Neural progenitor cell (in vitro differentiated cells): ENCODE data around the gene PRIMPOL. TPM values are rescaled to one million over a fixed set of nuclear protein-coding genes. Genes with fewer than 3 reads are reported as not detected.
"Not testable (repeated sequence)": the region's sequence is repeated elsewhere in the genome, so short reads cannot be mapped to it uniquely, and the experiment has no call there.

Source experiments
- DNase-seq: peaks from one replicate; pipeline ENCODE4 v3.0.0-alpha.2; 2016; ENCODE audit warnings: low spot score
- H2AFZ ChIP-seq: fragments of 200-600 bp; sonication (generic); replicated peaks from 2 replicates; pipeline ENCODE4 v1.6.1; 2016; ENCODE audit warnings: antibody characterized with exemption
- H3F3A ChIP-seq: fragments of 200-600 bp; sonication (generic); 2 replicates; pipeline ENCODE4 v1.6.1; 2016; ENCODE audit warnings: antibody characterized with exemption, low read depth
- H3K27ac ChIP-seq: fragments of 200-600 bp; sonication (generic); 2 replicates; pipeline ENCODE4 v1.5.1; 2016; ENCODE audit warnings: mild to moderate bottlenecking
- H3K27me3 ChIP-seq: fragments of 200-600 bp; sonication (generic); 2 replicates; pipeline ENCODE4 v1.6.1; 2016; ENCODE audit warnings: mild to moderate bottlenecking, moderate library complexity
- H3K36me3 ChIP-seq: fragments of 200-600 bp; sonication (generic); 2 replicates; pipeline ENCODE4 v1.5.1; 2016
- H3K4me1 ChIP-seq: fragments of 200-600 bp; sonication (generic); 2 replicates; pipeline ENCODE4 v1.6.1; 2016; ENCODE audit warnings: mixed run types
- H3K4me2 ChIP-seq: fragments of 200-600 bp; sonication (generic); 2 replicates; pipeline ENCODE4 v1.6.1; 2016
- H3K4me3 ChIP-seq: fragments of 200-600 bp; sonication (generic); 2 replicates; pipeline ENCODE4 v1.5.1; 2016
- H3K79me2 ChIP-seq: fragments of 200-600 bp; sonication (generic); 2 replicates; pipeline ENCODE4 v1.6.1; 2016; ENCODE audit warnings: low read depth
- H3K9ac ChIP-seq: fragments of 200-600 bp; sonication (generic); 2 replicates; pipeline ENCODE4 v1.6.1; 2016
- H3K9me3 ChIP-seq: fragments of 200-600 bp; sonication (generic); 2 replicates; pipeline ENCODE4 v1.5.1; 2016; ENCODE audit warnings: low read depth
- H4K20me1 ChIP-seq: fragments of 200-600 bp; sonication (generic); 2 replicates; pipeline ENCODE4 v1.6.1; 2016; ENCODE audit warnings: low read depth
- H3K27ac Mint-ChIP-seq: 3 replicates; pipeline ENCODE4 v1.8.0; 2021; ENCODE audit warnings: mixed read lengths
- H3K27me3 Mint-ChIP-seq: 2 replicates; pipeline ENCODE4 v1.8.0; 2022; ENCODE audit warnings: low read depth, mild to moderate bottlenecking, inconsistent platforms, moderate library complexity, mixed read lengths; ENCODE audit not compliant: insufficient read depth
- H3K36me3 Mint-ChIP-seq: 3 replicates; pipeline ENCODE4 v1.8.0; 2021; ENCODE audit warnings: mixed read lengths
- H3K4me1 Mint-ChIP-seq: 3 replicates; pipeline ENCODE4 v1.8.0; 2021; ENCODE audit warnings: mixed read lengths
- H3K4me3 Mint-ChIP-seq: 3 replicates; pipeline ENCODE4 v1.8.0; 2021; ENCODE audit warnings: mild to moderate bottlenecking, moderate library complexity, mixed read lengths
- H3K9me3 Mint-ChIP-seq: 3 replicates; pipeline ENCODE4 v1.8.0; 2020; ENCODE audit warnings: mixed read lengths
- EZH2 ChIP-seq: fragments of 200-600 bp; sonication (generic); IDR thresholded peaks from 2 replicates; pipeline ENCODE4 v1.6.1; 2017; ENCODE audit warnings: antibody characterized with exemption, mild to moderate bottlenecking, moderate library complexity
- EZH2phosphoT487 ChIP-seq: fragments of 200-600 bp; sonication (generic); IDR thresholded peaks from 2 replicates; pipeline ENCODE4 v1.6.1; 2017; ENCODE audit warnings: antibody characterized with exemption
- total RNA-seq: library from RNA; depleted of rRNA; stranded (reverse); fragments of >200 nt; gene quantifications from 2 replicates; pipeline ENCODE4 v1.2.3, GENCODE V29; 2015; ENCODE audit warnings: low replicate concordance
- TF ChIP-seq, protein P1 (sequence below): fragments of 200-600 bp; sonication (generic); IDR thresholded peaks from 2 replicates; pipeline ENCODE4 v1.5.1; 2017; ENCODE audit warnings: antibody characterized with exemption, mild to moderate bottlenecking

Gene PRIMPOL
- total RNA-seq, 1 donor from 2014 or later, result 46.6 TPM

DNA sequence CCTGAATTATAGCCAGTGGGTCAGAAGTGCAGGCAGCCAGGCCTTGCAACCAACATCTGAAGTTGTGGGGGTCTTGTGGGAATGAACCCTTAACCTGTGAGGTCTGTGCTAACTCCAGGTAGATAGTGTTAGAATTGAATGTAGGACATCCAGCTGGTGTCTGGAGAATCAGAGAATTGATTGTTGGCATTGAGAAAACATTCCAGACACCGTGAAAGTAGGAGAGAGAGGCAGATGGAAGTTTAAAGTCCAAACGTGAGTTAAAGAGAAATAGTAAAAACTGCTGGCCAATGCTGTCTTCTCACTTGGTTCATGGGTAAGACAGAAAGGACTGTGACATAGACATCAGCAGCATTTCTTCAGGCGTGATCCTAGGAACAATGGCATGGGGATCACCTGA is 28.0 kb upstream of the PRIMPOL start:
- H4K20me1 ChIP-seq, result no peaks in the 10 kb centered on the region
- H3K79me2 ChIP-seq, result no peaks in the 10 kb centered on the region
- H3K4me1 ChIP-seq, result no peaks in the 10 kb centered on the region
- Mint-ChIP-seq H3K4me1 (peaks cover 27% of the 10 kb centered on the region), H3K27me3 (peaks cover 4% of the 10 kb centered on the region), H3K4me3 (no peak overlapping the region), H3K36me3 (peaks cover 25% of the 10 kb centered on the region), H3K27ac (no peak overlapping the region), H3K9me3 (peaks cover 5% of the 10 kb centered on the region)
- no peaks in the 10 kb centered on the region for H3F3A ChIP-seq
- H3K36me3 ChIP-seq, result no peaks in the 10 kb centered on the region
- no peak overlapping the region for H3K9ac ChIP-seq
- no peak overlapping the region for H3K4me2 ChIP-seq
- H3K9me3 ChIP-seq, result no peaks in the 10 kb centered on the region
- H3K27me3 ChIP-seq, result no peaks in the 10 kb centered on the region
- no peak overlapping the region for H3K27ac ChIP-seq
- no peak overlapping the region for H2AFZ ChIP-seq
- H3K4me3 ChIP-seq, result no peak overlapping the region
- TF ChIP-seq EZH2phosphoT487, result no peak
- DNase-seq, result no peak

DNA sequence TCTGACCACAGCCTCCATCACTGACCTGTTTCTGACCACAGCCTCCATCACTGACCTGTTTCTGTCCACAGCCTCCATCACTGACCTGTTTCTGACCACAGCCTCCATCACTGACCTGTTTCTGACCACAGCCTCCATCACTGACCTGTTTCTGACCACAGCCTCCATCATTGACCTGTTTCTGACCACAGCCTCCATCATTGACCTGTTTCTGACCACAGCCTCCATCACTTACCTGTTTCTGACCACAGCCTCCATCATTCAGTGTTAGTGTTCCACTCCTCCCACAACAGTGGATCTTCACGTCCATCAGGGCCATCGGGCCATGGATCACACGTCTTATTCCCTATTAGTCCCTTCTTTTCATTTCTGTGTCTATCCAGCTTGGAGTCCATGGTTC is 25.0 kb upstream of the PRIMPOL start:
- not testable (repeated sequence) for H3K4me3 ChIP-seq, H3K9me3 ChIP-seq, H3K9ac ChIP-seq, H3K4me3 Mint-ChIP-seq, H3K36me3 ChIP-seq, DNase-seq, H3K4me1 ChIP-seq, H3K27me3 ChIP-seq, H3F3A ChIP-seq, H3K27ac ChIP-seq, H3K79me2 ChIP-seq, H3K4me2 ChIP-seq, H3K27ac Mint-ChIP-seq, H3K27me3 Mint-ChIP-seq, H2AFZ ChIP-seq, H4K20me1 ChIP-seq
- peaks cover 10% of the 10 kb centered on the region for H3K9me3 Mint-ChIP-seq
- H3K36me3 Mint-ChIP-seq, result peaks cover 50% of the 10 kb centered on the region
- H3K4me1 Mint-ChIP-seq, result peaks cover 27% of the 10 kb centered on the region

DNA sequence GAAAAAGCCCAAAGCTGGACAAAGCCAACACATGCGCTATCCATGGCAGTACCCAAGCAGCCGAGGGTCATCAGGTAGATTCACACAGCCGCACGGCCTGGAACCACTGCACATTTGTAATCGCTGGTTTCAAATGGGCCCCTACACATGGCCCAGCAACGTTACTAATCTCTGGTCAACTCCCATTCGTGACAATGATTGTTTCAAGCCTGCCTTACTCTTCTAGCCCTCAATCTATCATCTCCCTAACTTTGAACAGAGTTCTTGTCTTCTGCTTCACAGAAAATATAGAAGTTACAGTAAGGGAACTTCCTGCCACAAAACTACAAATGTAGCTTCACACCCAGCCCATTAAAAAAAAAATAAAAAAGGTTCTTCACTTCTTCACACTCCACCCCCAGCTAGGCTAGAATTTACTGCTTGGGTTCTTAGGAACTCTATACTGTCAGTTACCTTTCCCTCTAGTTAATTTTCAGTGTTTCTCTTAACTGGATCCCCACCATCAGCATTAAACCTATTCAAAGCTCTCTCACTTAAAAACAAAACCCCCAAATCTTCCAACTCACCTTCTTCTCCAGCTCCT is 24.5 kb upstream of the PRIMPOL start:
- no peak overlapping the region for H2AFZ ChIP-seq
- no peak overlapping the region for H3K27ac ChIP-seq
- no peaks in the 10 kb centered on the region for H3K9me3 ChIP-seq
- no peak overlapping the region for H3K4me3 ChIP-seq
- Mint-ChIP-seq H3K27ac (no peak overlapping the region), H3K27me3 (peaks cover 2% of the 10 kb centered on the region), H3K9me3 (peaks cover 10% of the 10 kb centered on the region), H3K4me3 (no peak overlapping the region), H3K36me3 (peaks cover 53% of the 10 kb centered on the region), H3K4me1 (peaks cover 27% of the 10 kb centered on the region)
- H3K79me2 ChIP-seq, result no peaks in the 10 kb centered on the region
- no peak for DNase-seq
- H3K9ac ChIP-seq, result no peak overlapping the region
- peaks cover 5% of the 10 kb centered on the region for H3K36me3 ChIP-seq
- TF ChIP-seq EZH2phosphoT487 (no peak), EZH2 (no peak)
- TF ChIP-seq, protein P1, sequence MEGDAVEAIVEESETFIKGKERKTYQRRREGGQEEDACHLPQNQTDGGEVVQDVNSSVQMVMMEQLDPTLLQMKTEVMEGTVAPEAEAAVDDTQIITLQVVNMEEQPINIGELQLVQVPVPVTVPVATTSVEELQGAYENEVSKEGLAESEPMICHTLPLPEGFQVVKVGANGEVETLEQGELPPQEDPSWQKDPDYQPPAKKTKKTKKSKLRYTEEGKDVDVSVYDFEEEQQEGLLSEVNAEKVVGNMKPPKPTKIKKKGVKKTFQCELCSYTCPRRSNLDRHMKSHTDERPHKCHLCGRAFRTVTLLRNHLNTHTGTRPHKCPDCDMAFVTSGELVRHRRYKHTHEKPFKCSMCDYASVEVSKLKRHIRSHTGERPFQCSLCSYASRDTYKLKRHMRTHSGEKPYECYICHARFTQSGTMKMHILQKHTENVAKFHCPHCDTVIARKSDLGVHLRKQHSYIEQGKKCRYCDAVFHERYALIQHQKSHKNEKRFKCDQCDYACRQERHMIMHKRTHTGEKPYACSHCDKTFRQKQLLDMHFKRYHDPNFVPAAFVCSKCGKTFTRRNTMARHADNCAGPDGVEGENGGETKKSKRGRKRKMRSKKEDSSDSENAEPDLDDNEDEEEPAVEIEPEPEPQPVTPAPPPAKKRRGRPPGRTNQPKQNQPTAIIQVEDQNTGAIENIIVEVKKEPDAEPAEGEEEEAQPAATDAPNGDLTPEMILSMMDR, result no peak
- no peaks in the 10 kb centered on the region for H4K20me1 ChIP-seq
- no peaks in the 10 kb centered on the region for H3K4me1 ChIP-seq
- no peaks in the 10 kb centered on the region for H3K27me3 ChIP-seq
- H3K4me2 ChIP-seq, result no peak overlapping the region
- H3F3A ChIP-seq, result no peaks in the 10 kb centered on the region

DNA sequence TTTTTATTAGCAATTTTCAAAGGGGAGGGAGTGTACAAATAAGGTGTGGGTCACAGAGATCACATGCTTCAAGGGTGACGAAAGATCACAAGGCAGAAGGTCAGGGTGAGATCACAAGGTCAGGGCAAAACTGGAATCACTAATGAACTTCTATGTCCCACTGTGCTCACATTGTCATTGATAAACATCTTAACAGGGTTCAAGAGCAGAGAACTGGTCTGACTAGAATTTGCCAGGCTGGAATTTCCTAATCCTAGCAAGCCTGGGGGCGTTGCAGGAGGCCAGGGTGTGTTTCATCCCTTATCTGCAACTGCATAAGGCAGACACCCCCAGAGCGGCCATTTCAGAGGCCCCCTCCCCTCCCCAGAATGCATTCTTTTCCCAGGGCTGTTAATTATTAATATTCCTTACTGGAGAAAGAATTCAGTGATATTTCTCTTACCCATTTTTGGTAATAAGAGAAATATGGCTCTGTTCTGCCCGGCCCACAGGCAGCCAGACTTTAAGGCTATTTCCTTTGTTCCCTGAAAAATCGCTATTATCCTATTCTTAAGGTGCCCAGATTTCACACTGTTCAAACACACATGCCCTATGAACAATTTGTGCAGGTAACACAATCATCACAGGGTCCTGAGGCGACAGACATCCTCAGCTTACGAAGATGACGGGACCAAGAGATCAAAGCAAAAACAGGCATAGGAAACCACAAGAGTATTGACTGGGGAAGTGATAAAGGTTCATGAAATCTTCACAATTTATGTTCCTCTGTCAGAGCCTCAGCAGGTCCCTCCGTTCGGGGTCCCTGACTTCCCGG is 23.5 kb upstream of the PRIMPOL start:
- H3K4me3 ChIP-seq, H3K4me3 Mint-ChIP-seq: not testable (repeated sequence)

More for the DNA sequence above, 23.5 kb upstream of the PRIMPOL start:
- peaks cover 10% of the 10 kb centered on the region for H3K9me3 Mint-ChIP-seq
- H3K4me1 ChIP-seq, H3K27me3 Mint-ChIP-seq, H3F3A ChIP-seq, H3K27me3 ChIP-seq, H3K36me3 ChIP-seq, H3K4me2 ChIP-seq, H3K27ac ChIP-seq, H3K79me2 ChIP-seq, H2AFZ ChIP-seq, DNase-seq, H3K9ac ChIP-seq, H3K27ac Mint-ChIP-seq, H4K20me1 ChIP-seq, H3K9me3 ChIP-seq: not testable (repeated sequence)
- peaks cover 27% of the 10 kb centered on the region for H3K4me1 Mint-ChIP-seq
- peaks cover 59% of the 10 kb centered on the region for H3K36me3 Mint-ChIP-seq
